ENCODE data around the gene TRPV2.
"Not testable (repeated sequence)": the region's sequence is repeated elsewhere in the genome, so short reads cannot be mapped to it uniquely, and the experiment has no call there.

TRPV2 gene

GRCh38 chr17:16448490-16448889, 33.1 kb downstream of the TRPV2 start:
- peaks cover 16% of the 10 kb centered on the region for H3K79me2 ChIP-seq (ENCODE audit: control insufficient read depth, low read length)
- TF ChIP-seq CTCF (IDR thresholded peaks at IDR 0.05; ENCODE audit: low read depth, low read length, poor library complexity, severe bottlenecking) (no peak), EZH2phosphoT487 (IDR thresholded peaks at IDR 0.05; ENCODE audit: borderline replicate concordance, low read length) (no peak)
- no peaks in the 10 kb centered on the region for H3K27me3 ChIP-seq (ENCODE audit: control insufficient read depth, low read length)
- peaks cover 55% of the 10 kb centered on the region for H3F3A ChIP-seq (ENCODE audit: control insufficient read depth, insufficient read depth)
- no peaks in the 10 kb centered on the region; the same call in 1 of the 2 replicates for H4K20me1 ChIP-seq (ENCODE audit: control insufficient read depth, insufficient read depth, low read depth, low read length)
- H3K9me3 ChIP-seq (ENCODE audit: control insufficient read depth, insufficient read depth, low read length): no peaks in the 10 kb centered on the region
- H3K27ac ChIP-seq (ENCODE audit: low read depth, low read length): no peak overlapping the region
- no peaks in the 10 kb centered on the region for H3K9me2 ChIP-seq (replicated peaks; ENCODE audit: control insufficient read depth, low read length)
- H3K36me3 ChIP-seq (ENCODE audit: control insufficient read depth, low read length): peaks cover 64% of the 10 kb centered on the region
- H3K4me2 ChIP-seq (ENCODE audit: low read length): no peak overlapping the region
- peaks cover 8% of the 10 kb centered on the region; the same call in 1 of the 2 replicates for H3K4me1 ChIP-seq (ENCODE audit: control insufficient read depth, low read length)
- H3K4me3 ChIP-seq (ENCODE audit: low read length): no peak overlapping the region

- no peak overlapping the region for H3K27ac ChIP-seq (ENCODE audit: low read depth, low read length)
- H3K9me2 ChIP-seq (replicated peaks; ENCODE audit: control insufficient read depth, low read length): no peaks in the 10 kb centered on the region
- H3K4me3 ChIP-seq (ENCODE audit: low read length): no peak overlapping the region
- TF ChIP-seq CTCF (IDR thresholded peaks at IDR 0.05; ENCODE audit: low read depth, low read length, poor library complexity, severe bottlenecking) (no peak), EZH2phosphoT487 (IDR thresholded peaks at IDR 0.05; ENCODE audit: borderline replicate concordance, low read length) (no peak)
- peaks cover 1% of the 10 kb centered on the region; the same call in 1 of the 2 replicates for H3K4me1 ChIP-seq (ENCODE audit: control insufficient read depth, low read length)
- H3K4me2 ChIP-seq (ENCODE audit: low read length): no peak overlapping the region
- no peaks in the 10 kb centered on the region for H3K9me3 ChIP-seq (ENCODE audit: control insufficient read depth, insufficient read depth, low read length)
- H3K27me3 ChIP-seq (ENCODE audit: control insufficient read depth, low read length): no peaks in the 10 kb centered on the region
- peaks cover 49% of the 10 kb centered on the region for H3F3A ChIP-seq (ENCODE audit: control insufficient read depth, insufficient read depth)
- H3K36me3 ChIP-seq (ENCODE audit: control insufficient read depth, low read length): peaks cover 57% of the 10 kb centered on the region
- H4K20me1 ChIP-seq (ENCODE audit: control insufficient read depth, insufficient read depth, low read depth, low read length): no peaks in the 10 kb centered on the region; the same call in 1 of the 2 replicates
- peaks cover 10% of the 10 kb centered on the region for H3K79me2 ChIP-seq (ENCODE audit: control insufficient read depth, low read length)
Observed at GRCh38 chr17:16449121-16449570, 33.8 kb downstream of the TRPV2 start.

GRCh38 chr17:16450028-16450427, 34.7 kb downstream of the TRPV2 start:
- no peak overlapping the region for H3K4me2 ChIP-seq (ENCODE audit: low read length)
- H3K4me3 ChIP-seq (ENCODE audit: low read length): no peak overlapping the region
- H3K9me3 ChIP-seq (ENCODE audit: control insufficient read depth, insufficient read depth, low read length): no peaks in the 10 kb centered on the region
- peaks cover 6% of the 10 kb centered on the region; the same call in 1 of the 2 replicates for H3K79me2 ChIP-seq (ENCODE audit: control insufficient read depth, low read length)
- no peak overlapping the region for H3K27ac ChIP-seq (ENCODE audit: low read depth, low read length)
- H3K9me2 ChIP-seq (replicated peaks; ENCODE audit: control insufficient read depth, low read length): no peaks in the 10 kb centered on the region
- H3F3A ChIP-seq (ENCODE audit: control insufficient read depth, insufficient read depth): peaks cover 50% of the 10 kb centered on the region
- TF ChIP-seq EZH2phosphoT487 (IDR thresholded peaks at IDR 0.05; ENCODE audit: borderline replicate concordance, low read length): no peak
- no peak for TF ChIP-seq CTCF (IDR thresholded peaks at IDR 0.05; ENCODE audit: low read depth, low read length, poor library complexity, severe bottlenecking)
- H4K20me1 ChIP-seq (ENCODE audit: control insufficient read depth, insufficient read depth, low read depth, low read length): no peaks in the 10 kb centered on the region; the same call in 1 of the 2 replicates
- H3K4me1 ChIP-seq (ENCODE audit: control insufficient read depth, low read length): no peaks in the 10 kb centered on the region
- H3K36me3 ChIP-seq (ENCODE audit: control insufficient read depth, low read length): peaks cover 50% of the 10 kb centered on the region
- H3K27me3 ChIP-seq (ENCODE audit: control insufficient read depth, low read length): no peaks in the 10 kb centered on the region

GRCh38 chr17:16452268-16452667, 36.9 kb downstream of the TRPV2 start:
- not testable (repeated sequence) for H3K4me2 ChIP-seq (ENCODE audit: low read length); H3K4me3 ChIP-seq (ENCODE audit: low read length); H3K27me3 ChIP-seq (ENCODE audit: control insufficient read depth, low read length); H3K79me2 ChIP-seq (ENCODE audit: control insufficient read depth, low read length); H3K9me2 ChIP-seq (replicated peaks; ENCODE audit: control insufficient read depth, low read length); H3K27ac ChIP-seq (ENCODE audit: low read depth, low read length); H4K20me1 ChIP-seq (ENCODE audit: control insufficient read depth, insufficient read depth, low read depth, low read length); H3K9me3 ChIP-seq (ENCODE audit: control insufficient read depth, insufficient read depth, low read length)
- H3K36me3 ChIP-seq (ENCODE audit: control insufficient read depth, low read length): peaks cover 30% of the 10 kb centered on the region
- peaks cover 39% of the 10 kb centered on the region for H3F3A ChIP-seq (ENCODE audit: control insufficient read depth, insufficient read depth)
- H3K4me1 ChIP-seq (ENCODE audit: control insufficient read depth, low read length): peaks cover 15% of the 10 kb centered on the region
